Stimulated activated naive CD8-positive, alpha-beta T cell treated with anti-CD3 and anti-CD28 coated beads, Interleukin-15, Interleukin-2, amounts not matched to agents 100 ng/mL and 50 ng/mL, for 24 hours (primary cell): ENCODE measurements around the gene TUB.

Experiments used
- H3K27ac Mint-ChIP-seq: one replicate; pipeline ENCODE4 v1.8.0; 2021; ENCODE audit warnings: mild to moderate bottlenecking, mixed read lengths
- H3K27me3 Mint-ChIP-seq: one replicate; pipeline ENCODE4 v1.8.0; 2021; ENCODE audit warnings: mixed read lengths
- H3K36me3 Mint-ChIP-seq: one replicate; pipeline ENCODE4 v1.8.0; 2021; ENCODE audit warnings: low read depth, mixed read lengths
- H3K4me1 Mint-ChIP-seq: one replicate; pipeline ENCODE4 v1.8.0; 2021; ENCODE audit warnings: low read depth, mixed read lengths
- H3K4me3 Mint-ChIP-seq: one replicate; pipeline ENCODE4 v1.8.0; 2021; ENCODE audit warnings: mild to moderate bottlenecking, mixed read lengths
- H3K9me3 Mint-ChIP-seq: one replicate; pipeline ENCODE4 v1.8.0; 2021; ENCODE audit warnings: mixed read lengths

Gene TUB

GRCh38 chr11:8126649-8127289 lies 45.8 kb downstream of the TUB start:
- no peak overlapping the region for H3K4me3 Mint-ChIP-seq
- H3K36me3 Mint-ChIP-seq: peaks cover 7% of the 10 kb centered on the region
- H3K27me3 Mint-ChIP-seq: no peaks in the 10 kb centered on the region
- H3K4me1 Mint-ChIP-seq: no peaks in the 10 kb centered on the region
- H3K27ac Mint-ChIP-seq: no peak overlapping the region
- H3K9me3 Mint-ChIP-seq: no peaks in the 10 kb centered on the region

GRCh38 chr11:8127447-8127846 lies 46.4 kb downstream of the TUB start:
- Mint-ChIP-seq H3K27me3 (no peaks in the 10 kb centered on the region), H3K4me3 (no peak overlapping the region), H3K27ac (no peak overlapping the region), H3K9me3 (no peaks in the 10 kb centered on the region), H3K4me1 (no peaks in the 10 kb centered on the region), H3K36me3 (peaks cover 3% of the 10 kb centered on the region)

GRCh38 chr11:8138526-8138925 lies 57.5 kb downstream of the TUB start:
- H3K9me3 Mint-ChIP-seq: no peaks in the 10 kb centered on the region

GRCh38 chr11:8149726-8150125 lies 68.7 kb downstream of the TUB start:
- Mint-ChIP-seq H3K4me3 (no peak overlapping the region), H3K27ac (no peak overlapping the region), H3K27me3 (no peaks in the 10 kb centered on the region), H3K36me3 (peaks cover 13% of the 10 kb centered on the region), H3K4me1 (no peaks in the 10 kb centered on the region), H3K9me3 (no peaks in the 10 kb centered on the region)

More at GRCh38 chr11:8138526-8138925, 57.5 kb downstream of the TUB start:
- Mint-ChIP-seq H3K36me3 (peaks cover 31% of the 10 kb centered on the region), H3K4me1 (no peaks in the 10 kb centered on the region), H3K27ac (no peak overlapping the region), H3K27me3 (no peaks in the 10 kb centered on the region), H3K4me3 (no peak overlapping the region)
